ENCODE measurements around the gene XRCC3. TPM values are rescaled to one million over a fixed set of nuclear protein-coding genes. Genes with fewer than 3 reads are reported as not detected.

The XRCC3 gene
- total RNA-seq, 4 donors from 2014 or later = 2.7 to 8.2 (median 4.0) TPM

- no peak for ATAC-seq (ENCODE audit: low FRiP score)
- no peak for TF ChIP-seq CTCF (IDR thresholded peaks at IDR 0.05)
- no peak for DNase-seq (ENCODE audit: low spot score)
These were observed 3.5 kb downstream of the XRCC3 start for GRCh38 chr14:103711516-103712431.

- no peak for TF ChIP-seq CTCF (IDR thresholded peaks at IDR 0.05)
- DNase-seq (ENCODE audit: low spot score) (no peak), ATAC-seq (ENCODE audit: low FRiP score) (no peak)
These were observed 4.4 kb downstream of the XRCC3 start for GRCh38 chr14:103710771-103711377.

- TF ChIP-seq CTCF (IDR thresholded peaks at IDR 0.05) = no peak
- ATAC-seq (ENCODE audit: low FRiP score) (no peak), DNase-seq (ENCODE audit: low spot score) (no peak)
These were observed 5.4 kb downstream of the XRCC3 start for GRCh38 chr14:103709814-103710213.

GRCh38 chr14:103708750-103709187, 6.5 kb downstream of the XRCC3 start:
- no peak for TF ChIP-seq CTCF (IDR thresholded peaks at IDR 0.05)
- DNase-seq (ENCODE audit: low spot score) (no peak), ATAC-seq (ENCODE audit: low FRiP score) (no peak)

- DNase-seq (ENCODE audit: low spot score) (no peak), ATAC-seq (ENCODE audit: low FRiP score) (no peak)
- TF ChIP-seq CTCF (IDR thresholded peaks at IDR 0.05) = no peak
These were observed 7.7 kb downstream of the XRCC3 start for GRCh38 chr14:103707329-103708263.

GRCh38 chr14:103706551-103707328, 8.5 kb downstream of the XRCC3 start:
- DNase-seq (ENCODE audit: low spot score) (no peak), ATAC-seq (ENCODE audit: low FRiP score) (no peak)
- no peak for TF ChIP-seq CTCF (IDR thresholded peaks at IDR 0.05)

All from omental fat pad (tissue), 4 donors.